Measurements from ENCODE around the gene YBEY.

- TF ChIP-seq POLR2A (IDR thresholded peaks at IDR 0.05) = no peak
- TF ChIP-seq, protein P1, sequence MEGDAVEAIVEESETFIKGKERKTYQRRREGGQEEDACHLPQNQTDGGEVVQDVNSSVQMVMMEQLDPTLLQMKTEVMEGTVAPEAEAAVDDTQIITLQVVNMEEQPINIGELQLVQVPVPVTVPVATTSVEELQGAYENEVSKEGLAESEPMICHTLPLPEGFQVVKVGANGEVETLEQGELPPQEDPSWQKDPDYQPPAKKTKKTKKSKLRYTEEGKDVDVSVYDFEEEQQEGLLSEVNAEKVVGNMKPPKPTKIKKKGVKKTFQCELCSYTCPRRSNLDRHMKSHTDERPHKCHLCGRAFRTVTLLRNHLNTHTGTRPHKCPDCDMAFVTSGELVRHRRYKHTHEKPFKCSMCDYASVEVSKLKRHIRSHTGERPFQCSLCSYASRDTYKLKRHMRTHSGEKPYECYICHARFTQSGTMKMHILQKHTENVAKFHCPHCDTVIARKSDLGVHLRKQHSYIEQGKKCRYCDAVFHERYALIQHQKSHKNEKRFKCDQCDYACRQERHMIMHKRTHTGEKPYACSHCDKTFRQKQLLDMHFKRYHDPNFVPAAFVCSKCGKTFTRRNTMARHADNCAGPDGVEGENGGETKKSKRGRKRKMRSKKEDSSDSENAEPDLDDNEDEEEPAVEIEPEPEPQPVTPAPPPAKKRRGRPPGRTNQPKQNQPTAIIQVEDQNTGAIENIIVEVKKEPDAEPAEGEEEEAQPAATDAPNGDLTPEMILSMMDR (IDR thresholded peaks at IDR 0.05) = no peak
- no peak for TF ChIP-seq EP300 (IDR thresholded peaks at IDR 0.05)
- no peak for TF ChIP-seq POLR2AphosphoS5 (IDR thresholded peaks at IDR 0.05)
Measured at GRCh38 chr21:46312949-46313348, 26.8 kb downstream of the YBEY start.
